ENCODE data around the gene TEP1. TPM values are rescaled to one million over a fixed set of nuclear protein-coding genes. Genes with fewer than 3 reads are reported as not detected.

TEP1 gene
- total and polyA plus RNA-seq, 2 of the 8 experiments (the other 6 are each of a cell fraction or from before 2014, with no cell fraction given): 6.9 to 10.7 TPM

GRCh38 chr14:20446889-20447288 is 33.6 kb upstream of the TEP1 start:
- no peak for FAIRE-seq
- H3K4me1 ChIP-seq (replicated peaks in 1 of 4; ENCODE audit: control insufficient read depth in 3 of 4, insufficient read depth in 4 of 4, low read length in 3 of 4): no peaks in the 10 kb centered on the region

More at GRCh38 chr14:20446889-20447288, 33.6 kb upstream of the TEP1 start:
- Histone ChIP-seq H2BK5ac (ENCODE audit: low read depth, low read length) (no peak overlapping the region), H3K4me3 (ENCODE audit: extremely low read depth in 1 of 4, insufficient read depth in 2 of 4, low read depth in 3 of 4, low read length in 4 of 4) (no peak overlapping the region), H3K27ac (ENCODE audit: low read depth, low read length) (no peak overlapping the region), H3K23me2 (ENCODE audit: low read depth, low read length) (no peaks in the 10 kb centered on the region), H2BK20ac (ENCODE audit: low read length) (no peak overlapping the region), H2BK12ac (ENCODE audit: low read depth, low read length) (no peak overlapping the region), H3K79me1 (ENCODE audit: low read depth, low read length) (no peaks in the 10 kb centered on the region), H3K4ac (replicated peaks; ENCODE audit: insufficient read length, low read depth, low read length) (no peak overlapping the region), H2BK120ac (replicated peaks; ENCODE audit: low read depth, low read length) (no peak overlapping the region), H3K4me2 (ENCODE audit: insufficient read depth in 1 of 2, low read depth in 2 of 2, low read length in 2 of 2) (no peak overlapping the region), H4K8ac (ENCODE audit: extremely low read depth, insufficient read depth, low read length) (no peak overlapping the region), H2AFZ (ENCODE audit: low read length) (no peak overlapping the region), H4K91ac (replicated peaks; ENCODE audit: insufficient read length, low read length) (no peak overlapping the region), H3K56ac (replicated peaks; ENCODE audit: insufficient read length, low read depth, low read length) (no peak overlapping the region), H3K79me2 (ENCODE audit: control insufficient read depth in 1 of 2, insufficient read depth in 2 of 2, low read length in 2 of 2) (no peaks in the 10 kb centered on the region), H2AK5ac (ENCODE audit: low read depth, low read length) (no peak overlapping the region), H3K36me3 (ENCODE audit: control insufficient read depth in 2 of 4, insufficient read depth in 4 of 4, low read length in 3 of 4) (peaks cover 38 to 60% (median 57%) of the 10 kb centered on the region in 4 experiments), H4K20me1 (replicated peaks in 1 of 2; ENCODE audit: control insufficient read depth in 1 of 2, insufficient read depth in 2 of 2, low read length in 2 of 2) (no peaks in the 10 kb centered on the region), H4K5ac (ENCODE audit: insufficient read length, low read depth, low read length) (no peak overlapping the region), H3K14ac (ENCODE audit: insufficient read length) (no peak overlapping the region), H3K18ac (ENCODE audit: extremely low read depth, low read length) (no peak overlapping the region), H3K9me3 (ENCODE audit: insufficient read depth in 2 of 2, low read depth in 1 of 2, low read length in 1 of 2) (no peaks in the 10 kb centered on the region), H2BK15ac (ENCODE audit: low read length) (no peak overlapping the region), H3K9ac (replicated peaks in 1 of 4; ENCODE audit: extremely low read depth in 1 of 4, low read depth in 3 of 4, low read length in 3 of 4) (no peak overlapping the region), H3K23ac (ENCODE audit: insufficient read length) (no peak overlapping the region), H3K27me3 (replicated peaks in 1 of 4; ENCODE audit: control insufficient read depth in 3 of 4, extremely low read depth in 1 of 4, insufficient read depth in 3 of 4, low read length in 3 of 4) (no peaks in the 10 kb centered on the region)
- ChIA-PET CTCF (ENCODE audit: partially characterized antibody) (interaction anchor here (1.1 kb wide), 1 partner anchor 9 kb away, joined by 3 read pairs; the partner anchor contains the start of gene APEX1), POLR2A (ENCODE audit: partially characterized antibody) (interaction anchor here (0.5 to 8.2 kb wide), 6 partner anchors 8 to 35 kb away, joined by 3 to 68 read pairs (median 4); partner anchors contain the start of genes APEX1, KLHL33, OSGEP and TEP1)
- TF ChIP-seq TBP (IDR thresholded peaks at IDR 0.05; ENCODE audit: low read depth, low read length): no peak
- 0 out of 2 replicates have a peak, but pooled peaks have one; percentile 17 for TF ChIP-seq MAFK (IDR thresholded peaks at IDR 0.05; ENCODE audit: low read depth, low read length)
- peak; percentile 38; the same call in 1 of the 2 replicates for TF ChIP-seq BACH1 (IDR thresholded peaks at IDR 0.05; ENCODE audit: low read length)
- DNase-seq (ENCODE audit: low read depth in 1 of 2, low spot score in 2 of 2): no peak
- 94% methylated on average over 5 of the region's 5 CpGs; no CpG with 5 or more reads in 1 of the 2 experiments for WGBS, 2 experiments (ENCODE audit: extremely low coverage in 1 of 2, insufficient coverage in 1 of 2, insufficient read length in 1 of 2, insufficient replicate concordance in 2 of 2, low coverage in 1 of 2, low lambda C conversion rate in 2 of 2, missing lambda C conversion rate in 1 of 2)
